ENCODE results near the gene NKPD1.

DNA sequence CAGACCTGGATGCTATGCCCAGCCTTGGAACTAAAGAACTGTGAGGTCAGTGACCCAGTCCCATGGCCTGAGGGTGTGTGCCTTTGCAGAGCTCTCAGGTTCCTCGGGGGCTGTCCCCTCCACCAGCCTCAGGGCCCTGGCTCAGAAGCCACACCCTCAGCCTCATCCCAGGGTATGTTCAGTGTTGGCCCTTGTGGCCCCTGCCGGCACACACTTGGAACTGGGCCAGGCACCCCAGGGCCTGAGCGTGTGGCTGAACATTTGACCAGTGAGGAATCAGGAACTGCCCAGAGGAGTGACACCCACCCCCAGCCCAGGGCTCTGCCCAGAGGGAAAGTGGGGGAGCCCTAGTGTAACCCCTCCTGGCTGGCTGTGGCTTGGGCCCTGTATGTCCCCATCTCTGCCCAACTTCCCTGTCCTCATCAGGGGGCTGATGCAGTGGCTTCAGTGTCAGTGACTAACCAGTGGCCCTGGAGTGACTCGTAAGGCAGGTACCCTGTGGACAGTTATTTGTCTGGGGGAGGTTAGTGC is 10.0 kb downstream of the NKPD1 start:
- TF ChIP-seq HDAC2 (IDR thresholded peaks at IDR 0.05) = no peak
- TF ChIP-seq, protein P1, sequence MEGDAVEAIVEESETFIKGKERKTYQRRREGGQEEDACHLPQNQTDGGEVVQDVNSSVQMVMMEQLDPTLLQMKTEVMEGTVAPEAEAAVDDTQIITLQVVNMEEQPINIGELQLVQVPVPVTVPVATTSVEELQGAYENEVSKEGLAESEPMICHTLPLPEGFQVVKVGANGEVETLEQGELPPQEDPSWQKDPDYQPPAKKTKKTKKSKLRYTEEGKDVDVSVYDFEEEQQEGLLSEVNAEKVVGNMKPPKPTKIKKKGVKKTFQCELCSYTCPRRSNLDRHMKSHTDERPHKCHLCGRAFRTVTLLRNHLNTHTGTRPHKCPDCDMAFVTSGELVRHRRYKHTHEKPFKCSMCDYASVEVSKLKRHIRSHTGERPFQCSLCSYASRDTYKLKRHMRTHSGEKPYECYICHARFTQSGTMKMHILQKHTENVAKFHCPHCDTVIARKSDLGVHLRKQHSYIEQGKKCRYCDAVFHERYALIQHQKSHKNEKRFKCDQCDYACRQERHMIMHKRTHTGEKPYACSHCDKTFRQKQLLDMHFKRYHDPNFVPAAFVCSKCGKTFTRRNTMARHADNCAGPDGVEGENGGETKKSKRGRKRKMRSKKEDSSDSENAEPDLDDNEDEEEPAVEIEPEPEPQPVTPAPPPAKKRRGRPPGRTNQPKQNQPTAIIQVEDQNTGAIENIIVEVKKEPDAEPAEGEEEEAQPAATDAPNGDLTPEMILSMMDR (IDR thresholded peaks at IDR 0.05) = no peak
- TF ChIP-seq RAD21 (conservative IDR thresholded peaks at IDR 0.05 in 1 of 2, IDR thresholded peaks at IDR 0.05 in 1 of 2) = no peak
- TF ChIP-seq JUN (IDR thresholded peaks at IDR 0.05) = no peak
- no peak for TF ChIP-seq CHD4 (IDR thresholded peaks at IDR 0.05; ENCODE audit: borderline replicate concordance)
